ENCODE results near the gene HOXA5.

HOXA5 gene

DNA sequence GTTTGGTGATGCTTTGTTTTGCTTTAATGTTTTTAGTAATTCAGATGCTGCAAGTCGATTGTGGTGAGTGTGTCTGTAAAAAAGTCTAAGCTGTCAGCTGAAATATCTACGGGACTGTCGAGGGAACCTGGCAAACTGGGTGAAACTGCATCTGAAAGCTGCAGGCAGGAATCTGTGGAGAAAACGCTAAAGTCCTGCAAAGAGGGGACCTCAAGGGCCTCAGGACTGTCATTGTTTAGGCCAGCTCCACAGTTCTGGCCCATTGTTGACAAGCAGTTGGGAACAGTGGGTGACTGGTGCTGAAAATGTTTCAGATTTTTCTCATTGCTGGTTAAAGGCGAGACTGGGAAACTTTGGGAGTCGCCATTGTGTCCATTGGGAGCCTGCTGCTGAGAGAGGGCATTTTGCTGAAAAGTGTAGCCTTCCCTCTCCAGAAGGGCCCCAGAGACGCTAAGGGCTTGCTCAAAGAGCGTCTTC, 42.7 kb downstream of the HOXA5 start:
- TF ChIP-seq GATA3 (IDR thresholded peaks at IDR 0.05; ENCODE audit: low read depth, low read length) (no peak), GATA2 (IDR thresholded peaks at IDR 0.05; ENCODE audit: low read depth, low read length) (no peak)

DNA sequence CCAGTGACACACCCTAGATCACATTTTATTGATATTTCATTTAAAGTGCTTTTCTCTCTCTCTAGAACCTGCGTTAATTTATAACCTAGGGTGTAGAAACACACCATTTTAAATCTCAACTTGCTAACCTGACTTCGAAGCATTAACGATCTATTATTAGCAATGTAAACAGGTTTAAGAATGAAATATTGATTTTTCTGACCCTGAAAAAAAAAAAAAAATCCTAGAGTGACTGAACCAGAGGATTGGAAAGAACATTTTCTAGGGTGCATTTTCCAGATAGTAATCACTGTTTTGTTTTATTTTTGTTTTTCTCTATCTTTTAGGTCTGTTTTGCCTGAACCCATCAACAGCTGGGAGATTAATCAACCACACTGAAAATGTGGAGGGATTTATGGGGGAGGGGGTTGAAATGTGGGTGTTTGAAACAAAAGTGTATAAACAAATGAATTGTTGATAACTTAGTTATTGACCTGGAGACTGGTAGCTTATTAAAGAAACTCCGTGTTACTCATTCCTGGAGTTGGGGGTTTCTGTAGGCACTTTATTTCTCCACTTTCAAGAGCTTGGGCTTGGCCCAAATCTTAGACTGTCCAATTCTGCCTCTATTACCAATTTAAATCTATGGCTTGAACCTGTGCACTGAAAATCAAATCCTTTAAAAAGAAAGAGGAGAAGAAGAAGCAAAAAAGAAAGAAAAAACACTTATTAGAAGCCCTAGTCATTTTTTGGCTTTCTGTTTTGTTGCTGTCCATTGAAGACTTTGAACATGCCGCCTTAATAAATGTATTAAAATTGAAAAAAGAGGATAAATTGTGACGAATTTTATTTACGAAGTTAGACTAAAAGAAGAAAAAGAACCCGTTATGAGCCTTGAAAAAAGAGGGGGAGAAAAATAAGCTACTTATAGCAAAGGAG, 43.8 kb downstream of the HOXA5 start:
- TF ChIP-seq GATA3 (IDR thresholded peaks at IDR 0.05; ENCODE audit: low read depth, low read length) (no peak), GATA2 (IDR thresholded peaks at IDR 0.05; ENCODE audit: low read depth, low read length) (no peak)

DNA sequence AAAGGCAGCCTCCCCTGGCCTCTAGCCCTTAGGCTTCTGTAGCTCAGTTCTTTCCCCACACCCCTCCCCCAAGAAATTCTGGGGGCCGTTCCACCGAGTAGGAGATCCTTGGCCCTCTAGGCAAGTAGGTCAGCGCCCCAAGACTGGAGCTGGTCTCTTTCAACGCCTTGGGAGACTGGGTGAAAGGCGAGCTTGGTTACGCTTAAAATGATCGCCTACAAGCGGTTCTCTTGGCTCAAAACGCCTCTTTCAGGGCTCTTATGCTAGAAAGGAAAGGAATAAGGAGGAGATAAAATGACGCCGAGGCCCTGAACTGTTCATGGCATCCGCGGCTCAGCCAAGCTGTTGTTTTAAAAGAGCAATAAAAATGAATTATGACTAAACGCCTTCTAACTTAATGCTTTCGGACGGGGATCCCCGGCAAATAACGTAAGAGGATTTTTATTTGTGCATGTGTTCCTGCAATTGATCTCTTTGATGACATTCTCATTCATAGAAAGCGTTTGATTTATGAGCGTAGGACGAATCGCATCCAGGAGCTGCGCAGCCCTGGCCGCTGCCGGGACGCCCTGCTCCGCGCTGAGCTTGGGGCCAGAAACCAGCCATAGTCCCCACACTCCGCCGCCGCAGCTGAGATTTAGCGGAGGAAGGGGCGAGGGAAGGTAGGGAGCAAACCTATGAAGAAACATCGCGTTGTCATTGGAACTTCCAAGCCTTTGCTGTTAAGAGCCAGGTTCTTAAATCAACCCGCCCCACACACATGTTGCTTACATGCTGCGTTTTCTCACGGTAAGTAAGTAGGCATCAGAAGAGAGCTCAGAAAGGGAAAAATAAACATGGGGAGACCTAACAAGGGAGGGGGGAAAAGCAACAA, 44.7 kb downstream of the HOXA5 start:
- no peak for TF ChIP-seq GATA3 (IDR thresholded peaks at IDR 0.05; ENCODE audit: low read depth, low read length)
- no peak for TF ChIP-seq GATA2 (IDR thresholded peaks at IDR 0.05; ENCODE audit: low read depth, low read length)

DNA sequence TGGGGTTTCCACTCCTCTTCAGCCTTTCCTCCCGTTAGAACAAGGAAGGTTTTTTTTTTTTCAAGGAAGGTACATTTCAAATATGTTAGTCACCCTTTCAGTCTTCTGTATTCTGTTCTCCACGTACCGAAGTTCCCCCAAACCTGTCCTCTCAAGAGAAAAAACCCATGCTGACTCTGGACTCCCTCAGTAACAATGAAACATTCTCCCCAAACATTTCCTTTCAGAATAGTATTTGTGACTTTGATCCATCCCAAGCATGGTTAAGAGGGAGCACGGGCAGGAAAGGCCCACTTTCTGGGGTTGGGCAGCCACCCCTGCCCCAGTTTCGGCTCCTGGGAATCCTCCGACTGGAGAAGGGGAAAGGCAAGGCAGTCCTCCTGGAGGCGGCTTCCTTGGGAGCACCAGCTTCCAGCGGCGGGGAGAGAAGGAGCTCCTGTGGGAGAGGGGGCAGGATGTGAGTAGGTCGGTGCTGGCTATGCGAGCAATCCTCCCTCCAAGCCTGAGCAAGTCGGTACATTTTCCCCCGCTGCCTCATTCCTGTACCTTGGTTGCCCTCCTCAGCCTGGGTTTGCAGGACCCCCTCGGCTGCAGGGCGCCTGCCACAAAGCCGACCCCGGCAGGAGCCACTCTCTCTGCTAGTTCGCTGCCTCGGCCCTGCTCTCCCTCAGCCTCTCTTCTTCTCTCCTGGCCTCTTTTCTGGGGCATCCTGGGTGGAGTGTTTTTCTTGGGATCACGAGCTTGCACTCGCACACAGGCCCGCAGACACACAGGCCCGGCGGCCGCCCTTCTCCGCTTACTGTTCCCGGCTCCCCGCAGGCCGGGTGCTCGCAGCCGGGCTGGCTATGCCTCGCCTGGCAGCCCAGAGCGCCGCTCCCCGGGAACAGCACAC, 45.5 kb downstream of the HOXA5 start:
- no peak for TF ChIP-seq GATA3 (IDR thresholded peaks at IDR 0.05; ENCODE audit: low read depth, low read length)

GRCh38 chr7:27096768-27097514, 46.5 kb downstream of the HOXA5 start:
- no peak for TF ChIP-seq GATA2 (IDR thresholded peaks at IDR 0.05; ENCODE audit: low read depth, low read length)
- TF ChIP-seq GATA3 (IDR thresholded peaks at IDR 0.05; ENCODE audit: low read depth, low read length), result no peak

DNA sequence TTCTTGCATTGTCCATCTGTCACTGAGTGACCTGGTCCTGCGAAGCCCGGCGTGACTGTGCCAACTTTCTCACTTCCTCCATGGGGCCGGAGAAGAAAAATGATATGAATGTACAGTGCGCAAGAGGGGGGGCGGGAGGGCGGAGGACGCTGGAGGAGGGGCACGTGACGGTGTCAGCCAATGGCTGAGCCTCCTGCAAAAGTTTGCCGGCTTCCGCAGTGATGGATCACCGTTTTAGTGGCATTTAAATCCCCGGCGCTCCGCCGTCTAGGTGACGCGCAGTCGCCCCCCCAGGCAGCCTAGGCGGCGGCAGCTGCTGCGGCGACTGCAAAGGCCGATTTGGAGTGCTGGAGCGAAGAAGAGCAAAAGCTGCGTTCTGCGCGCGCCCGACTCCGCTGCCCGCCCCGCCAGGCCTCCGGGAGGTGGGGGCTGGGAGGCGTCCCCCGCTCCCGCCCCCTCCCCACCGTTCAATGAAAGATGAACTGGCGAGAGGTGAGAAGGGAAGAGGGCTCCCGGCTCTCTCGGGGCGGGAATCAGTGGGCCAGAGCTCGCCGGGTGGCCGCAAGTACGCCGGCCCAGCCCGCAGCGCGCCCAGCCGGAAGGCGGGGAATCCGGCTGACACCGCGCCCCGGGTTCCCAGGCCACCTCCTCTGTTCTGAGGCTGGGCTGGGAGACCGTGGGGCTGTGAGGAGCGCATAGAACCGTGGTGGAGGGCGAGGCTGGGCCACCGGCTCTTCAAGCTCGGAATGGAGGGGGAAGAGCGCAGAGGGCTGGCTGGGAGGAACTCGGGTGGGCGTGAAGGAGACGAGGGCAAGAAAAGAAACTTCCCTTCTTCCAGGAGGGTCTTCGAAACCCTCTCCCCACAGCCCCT, 47.3 kb downstream of the HOXA5 start, which contains the start of gene HOXA1:
Gene HOXA1 (minus strand): TSS at position 104 of the 871 bp plus-strand sequence. CDS start 88 bp downstream, at position 16.
- TF ChIP-seq GATA3 (IDR thresholded peaks at IDR 0.05; ENCODE audit: low read depth, low read length) (no peak), GATA2 (IDR thresholded peaks at IDR 0.05; ENCODE audit: low read depth, low read length) (no peak)

- TF ChIP-seq GATA3 (IDR thresholded peaks at IDR 0.05; ENCODE audit: low read depth, low read length) (no peak), GATA2 (IDR thresholded peaks at IDR 0.05; ENCODE audit: low read depth, low read length) (no peak)
Observed at GRCh38 chr7:27095050-27095896, 48.2 kb downstream of the HOXA5 start.

DNA sequence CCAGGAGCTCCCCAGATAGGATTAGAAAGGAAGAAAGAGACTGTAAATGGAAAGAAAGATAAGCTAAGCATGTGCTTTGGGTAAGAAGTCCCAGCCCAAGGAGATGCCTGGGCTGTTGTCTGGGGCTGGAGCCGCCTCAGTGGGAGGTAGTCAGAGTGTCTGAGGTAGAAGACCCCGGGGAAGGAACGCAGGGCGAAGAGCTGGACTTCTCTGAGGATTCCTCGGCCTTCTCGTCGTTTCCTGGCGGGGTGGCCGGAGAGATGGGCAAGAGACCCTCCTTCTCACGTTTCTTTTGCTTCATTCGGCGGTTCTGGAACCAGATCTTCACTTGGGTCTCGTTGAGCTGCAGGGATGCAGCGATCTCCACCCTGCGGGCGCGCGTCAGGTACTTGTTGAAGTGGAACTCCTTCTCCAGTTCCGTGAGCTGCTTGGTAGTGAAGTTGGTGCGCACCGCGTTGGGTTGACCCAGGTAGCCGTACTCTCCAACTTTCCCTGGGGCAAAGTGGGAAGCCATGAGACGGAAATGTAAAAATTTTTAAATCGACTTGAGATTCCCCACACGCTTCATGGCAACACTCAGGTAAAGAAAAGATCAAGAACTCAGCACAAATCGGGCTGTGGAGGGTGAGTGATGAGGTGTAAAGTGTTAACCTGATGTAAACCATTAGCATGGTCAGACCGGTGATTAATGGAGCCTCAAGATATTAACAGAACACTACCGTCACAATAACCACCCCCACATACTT, 49.0 kb downstream of the HOXA5 start:
- no peak for TF ChIP-seq GATA3 (IDR thresholded peaks at IDR 0.05; ENCODE audit: low read depth, low read length)
- TF ChIP-seq GATA2 (IDR thresholded peaks at IDR 0.05; ENCODE audit: low read depth, low read length), result no peak

DNA sequence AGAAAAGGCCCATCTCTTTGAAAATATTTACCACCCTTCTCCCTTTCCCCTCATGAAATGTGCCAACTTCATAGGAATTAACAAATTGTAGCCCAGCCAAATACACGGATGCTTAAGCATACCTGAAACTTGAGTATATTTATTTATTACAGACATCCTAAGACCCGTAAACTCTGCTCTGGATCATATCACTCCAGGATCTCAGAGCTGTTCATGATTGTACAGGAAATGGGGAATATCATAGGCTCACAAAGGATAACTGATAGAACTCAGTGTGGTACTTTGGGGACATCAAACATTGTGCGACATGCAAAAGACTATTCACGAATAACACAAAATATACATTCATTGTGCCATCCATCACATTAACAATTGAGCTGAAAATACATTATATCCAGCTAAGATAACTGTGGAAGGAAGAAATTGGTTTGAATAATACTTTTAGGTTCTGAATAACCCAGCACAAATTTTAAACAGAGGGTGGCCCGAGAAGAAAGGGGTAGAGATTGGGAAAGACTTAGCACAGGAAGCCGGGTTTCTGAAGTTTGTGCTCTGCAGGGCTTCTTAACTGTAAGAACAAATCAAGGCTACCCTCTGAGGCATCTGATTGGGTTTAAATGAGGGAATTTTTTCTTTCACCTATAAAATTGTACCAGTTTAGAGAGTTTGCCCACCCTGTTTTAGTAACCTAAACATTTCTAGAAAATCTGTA, 50.1 kb downstream of the HOXA5 start:
- TF ChIP-seq GATA3 (IDR thresholded peaks at IDR 0.05; ENCODE audit: low read depth, low read length) (no peak), GATA2 (IDR thresholded peaks at IDR 0.05; ENCODE audit: low read depth, low read length) (no peak)

DNA sequence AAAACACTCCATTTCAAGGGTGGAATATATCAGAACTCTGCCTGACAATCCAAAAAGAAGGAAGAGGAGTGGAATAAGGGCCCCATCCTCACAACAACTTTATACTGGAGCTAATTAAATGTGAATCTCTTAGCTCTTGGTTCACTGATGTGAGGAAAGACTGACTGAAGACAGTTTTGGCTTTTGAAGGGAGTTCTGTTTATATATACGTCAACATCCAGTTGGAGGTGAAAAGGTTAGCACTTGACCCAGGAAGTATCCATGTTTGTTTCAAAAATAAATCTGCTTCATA, 50.7 kb downstream of the HOXA5 start:
- no peak for TF ChIP-seq GATA3 (IDR thresholded peaks at IDR 0.05; ENCODE audit: low read depth, low read length)

Measured in SH-SY5Y (cell line).